HCT116 (cell line): ENCODE measurements around the gene CHAD.
A peak's percentile ranks its signal among the peaks of the same experiment; 100 is the strongest.

Experiments
- CTCF ChIP-seq, 3 experiments: fragments of 200-600 bp in 1 of 3; sonication (generic) in 1 of 3; IDR thresholded peaks in 2 of 3; conservative IDR thresholded peaks in 1 of 3; 2 replicates each; pipeline ENCODE4 v1.5.1; 2012 to 2017; ENCODE audit warnings: low read depth in 2 of 3, low read length in 2 of 3, antibody characterized with exemption in 1 of 3, borderline replicate concordance in 1 of 3, control low read depth in 1 of 3, mild to moderate bottlenecking in 1 of 3, mixed read lengths in 1 of 3, mixed run types in 1 of 3, moderate library complexity in 1 of 3; ENCODE audit not compliant: insufficient read depth in 1 of 3
- EZH2 ChIP-seq: fragments of 200-600 bp; sonication (generic); IDR thresholded peaks from 2 replicates; pipeline ENCODE4 v1.6.1; 2017; ENCODE audit warnings: antibody characterized with exemption, mixed run types
- JUND ChIP-seq: IDR thresholded peaks from 2 replicates; pipeline ENCODE4 v1.6.1; 2012
- POLR2A ChIP-seq: IDR thresholded peaks from 2 replicates; pipeline ENCODE4 v1.7.0; 2011; ENCODE audit warnings: borderline replicate concordance; ENCODE audit not compliant: insufficient read depth, insufficient read length; ENCODE audit errors: extremely low read depth
- POLR2AphosphoS5 ChIP-seq: IDR thresholded peaks from 2 replicates; pipeline ENCODE4 v1.6.1; 2011; ENCODE audit warnings: mild to moderate bottlenecking, low read depth, low read length, moderate library complexity
- SP1 ChIP-seq: IDR thresholded peaks from 2 replicates; pipeline ENCODE4 v1.6.1; 2012; ENCODE audit warnings: low read depth
- ZFX ChIP-seq: fragments of 450-650 bp; IDR thresholded peaks from 2 replicates; pipeline ENCODE4 v1.6.1; 2017

GRCh38 chr17:50501054-50501453, 32.4 kb upstream of the CHAD start:
- peak; percentile 54 to 73 (median 72); a peak in 5 of 6 replicates for TF ChIP-seq CTCF (IDR thresholded peaks at IDR 0.05 in 2 of 3, conservative IDR thresholded peaks at IDR 0.05 in 1 of 3; ENCODE audit: borderline replicate concordance in 1 of 3, insufficient read depth in 1 of 3, low read depth in 2 of 3, low read length in 2 of 3)
- no peak for TF ChIP-seq POLR2AphosphoS5
- no peak for TF ChIP-seq POLR2A
- TF ChIP-seq EZH2, result no peak
- 0 out of 2 replicates have a peak, but pooled peaks have one; percentile 11 for TF ChIP-seq SP1
- no peak for TF ChIP-seq JUND
- TF ChIP-seq ZFX, result no peak
